ENCODE measurements around the gene CACNA2D1. TPM values are rescaled to one million over a fixed set of nuclear protein-coding genes. Genes with fewer than 3 reads are reported as not detected.

The CACNA2D1 gene
- total RNA-seq, 1 experiment from 2014 or later: 36.2 TPM

- Mint-ChIP-seq H3K9me3 (peaks cover 4% of the 10 kb centered on the region in 2 experiments; a peak in 3 of 5 replicates), H3K4me1 (no peaks in the 10 kb centered on the region; a peak in 1 of 4 replicates), H3K36me3 (ENCODE audit: insufficient read depth in 1 of 3, low read depth in 3 of 3) (peaks cover 2 to 19% (median 4%) of the 10 kb centered on the region in 3 experiments; a peak in 5 of 7 replicates), H3K27ac (no peak overlapping the region), H3K27me3 (ENCODE audit: low read depth) (no peaks in the 10 kb centered on the region), H3K4me3 (no peak overlapping the region)
- no peak overlapping the region for H2BK12ac ChIP-seq (ENCODE audit: insufficient read length, low read depth, low read length)
- H4K5ac ChIP-seq (ENCODE audit: insufficient read length, low read depth, low read length): no peak overlapping the region
- no peaks in the 10 kb centered on the region for H4K20me1 ChIP-seq (ENCODE audit: control insufficient read depth, insufficient read depth, insufficient read length)
- no peak overlapping the region for H2AK5ac ChIP-seq (ENCODE audit: insufficient read length, low read length)
- H3K4ac ChIP-seq (ENCODE audit: low read depth, low read length): no peak overlapping the region
- H4K8ac ChIP-seq (replicated peaks; ENCODE audit: insufficient read length, low read depth, low read length): no peak overlapping the region
- no peak overlapping the region for H3K4me2 ChIP-seq (ENCODE audit: insufficient read depth, insufficient read length, low read length)
- no peak for DNase-seq
- H3K79me2 ChIP-seq (ENCODE audit: insufficient read depth, low read length): no peaks in the 10 kb centered on the region
- no peak overlapping the region for H2AFZ ChIP-seq (ENCODE audit: low read length)
- no peak overlapping the region for H3K14ac ChIP-seq (ENCODE audit: insufficient read depth, low read length)
- H3T11ph ChIP-seq (ENCODE audit: low read length): no peak overlapping the region
- H3K27ac ChIP-seq (ENCODE audit: insufficient read length, low read depth, low read length): no peak overlapping the region
- no peaks in the 10 kb centered on the region for H3K9me3 ChIP-seq (ENCODE audit: control insufficient read depth, low read depth, low read length)
- TF ChIP-seq, protein P1, sequence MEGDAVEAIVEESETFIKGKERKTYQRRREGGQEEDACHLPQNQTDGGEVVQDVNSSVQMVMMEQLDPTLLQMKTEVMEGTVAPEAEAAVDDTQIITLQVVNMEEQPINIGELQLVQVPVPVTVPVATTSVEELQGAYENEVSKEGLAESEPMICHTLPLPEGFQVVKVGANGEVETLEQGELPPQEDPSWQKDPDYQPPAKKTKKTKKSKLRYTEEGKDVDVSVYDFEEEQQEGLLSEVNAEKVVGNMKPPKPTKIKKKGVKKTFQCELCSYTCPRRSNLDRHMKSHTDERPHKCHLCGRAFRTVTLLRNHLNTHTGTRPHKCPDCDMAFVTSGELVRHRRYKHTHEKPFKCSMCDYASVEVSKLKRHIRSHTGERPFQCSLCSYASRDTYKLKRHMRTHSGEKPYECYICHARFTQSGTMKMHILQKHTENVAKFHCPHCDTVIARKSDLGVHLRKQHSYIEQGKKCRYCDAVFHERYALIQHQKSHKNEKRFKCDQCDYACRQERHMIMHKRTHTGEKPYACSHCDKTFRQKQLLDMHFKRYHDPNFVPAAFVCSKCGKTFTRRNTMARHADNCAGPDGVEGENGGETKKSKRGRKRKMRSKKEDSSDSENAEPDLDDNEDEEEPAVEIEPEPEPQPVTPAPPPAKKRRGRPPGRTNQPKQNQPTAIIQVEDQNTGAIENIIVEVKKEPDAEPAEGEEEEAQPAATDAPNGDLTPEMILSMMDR (conservative IDR thresholded peaks at IDR 0.05): no peak
- H3K4me1 ChIP-seq (ENCODE audit: insufficient read depth, low read length): no peaks in the 10 kb centered on the region
- no peak overlapping the region for H2BK120ac ChIP-seq (ENCODE audit: low read depth, low read length, poor library complexity, severe bottlenecking)
- H2BK15ac ChIP-seq (ENCODE audit: low read depth, low read length): no peak overlapping the region
- no peak overlapping the region for H3K56ac ChIP-seq (ENCODE audit: insufficient read length, low read depth, low read length)
- no peaks in the 10 kb centered on the region for H3K23me2 ChIP-seq (ENCODE audit: insufficient read length, low read depth, low read length, poor library complexity, severe bottlenecking)
- H2BK5ac ChIP-seq (ENCODE audit: insufficient read length, low read length): no peak overlapping the region
- H3K27me3 ChIP-seq (ENCODE audit: insufficient read depth, low read length): no peaks in the 10 kb centered on the region
- H3K9ac ChIP-seq (ENCODE audit: extremely low read depth, insufficient read length, low read length): no peak overlapping the region
- H3K23ac ChIP-seq (ENCODE audit: insufficient read length, low read depth, low read length): no peak overlapping the region
- H4K91ac ChIP-seq (ENCODE audit: insufficient read length, low read depth, low read length): no peak overlapping the region
- no peaks in the 10 kb centered on the region for H3K79me1 ChIP-seq (ENCODE audit: insufficient read depth, low read depth, low read length, poor library complexity, severe bottlenecking)
- no peak overlapping the region for H2BK20ac ChIP-seq (ENCODE audit: low read depth, low read length, poor library complexity, severe bottlenecking)
- WGBS (ENCODE audit: extremely low coverage, insufficient read length, low lambda C conversion rate): no CpG with 5 or more reads among the region's 1 CpG
- no peak overlapping the region for H3K18ac ChIP-seq (ENCODE audit: insufficient read length, low read depth, low read length)
Observed at GRCh38 chr7:82211333-82211732, 232.2 kb downstream of the CACNA2D1 start.
